AG09309 (cell line): ENCODE measurements around the gene ZCCHC24.

ENCODE experiments used
- DNase-seq: peaks from one replicate; pipeline ENCODE4 v3.0.0-alpha.2; 2010; ENCODE audit warnings: low read depth
- H3K4me3 ChIP-seq: 2 replicates; pipeline ENCODE4 v1.5.1; 2011; ENCODE audit warnings: mild to moderate bottlenecking, low read depth, low read length, moderate library complexity; ENCODE audit not compliant: control insufficient read depth
- TF ChIP-seq, protein P1 (sequence below): IDR thresholded peaks from 2 replicates; pipeline ENCODE4 v1.5.1; 2011; ENCODE audit warnings: mild to moderate bottlenecking, low read depth, low read length, inconsistent platforms; ENCODE audit not compliant: insufficient read depth, control insufficient read depth; ENCODE audit errors: missing control alignments

The ZCCHC24 gene

DNA sequence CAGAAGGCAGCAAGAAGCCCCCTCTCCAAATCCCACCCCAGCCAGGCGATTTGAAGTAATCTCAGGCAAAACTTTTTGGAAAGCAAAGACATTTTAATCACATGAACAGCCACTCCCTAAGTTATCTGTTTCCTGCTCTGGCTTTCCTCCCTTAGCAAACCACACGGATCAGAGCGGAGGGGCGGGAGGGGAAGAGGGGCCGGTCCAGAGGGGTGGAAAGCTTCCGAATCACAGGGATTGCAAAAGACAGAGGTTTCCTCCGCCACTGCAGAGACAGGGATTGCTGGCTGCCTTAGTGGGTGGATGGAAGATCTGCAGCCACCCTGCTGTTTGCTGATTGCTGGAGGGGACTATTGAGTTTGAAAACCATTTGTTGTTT is 41.2 kb downstream of the ZCCHC24 start:
- H3K4me3 ChIP-seq: no peak overlapping the region
- DNase-seq: peak; percentile 61
- TF ChIP-seq, protein P1, sequence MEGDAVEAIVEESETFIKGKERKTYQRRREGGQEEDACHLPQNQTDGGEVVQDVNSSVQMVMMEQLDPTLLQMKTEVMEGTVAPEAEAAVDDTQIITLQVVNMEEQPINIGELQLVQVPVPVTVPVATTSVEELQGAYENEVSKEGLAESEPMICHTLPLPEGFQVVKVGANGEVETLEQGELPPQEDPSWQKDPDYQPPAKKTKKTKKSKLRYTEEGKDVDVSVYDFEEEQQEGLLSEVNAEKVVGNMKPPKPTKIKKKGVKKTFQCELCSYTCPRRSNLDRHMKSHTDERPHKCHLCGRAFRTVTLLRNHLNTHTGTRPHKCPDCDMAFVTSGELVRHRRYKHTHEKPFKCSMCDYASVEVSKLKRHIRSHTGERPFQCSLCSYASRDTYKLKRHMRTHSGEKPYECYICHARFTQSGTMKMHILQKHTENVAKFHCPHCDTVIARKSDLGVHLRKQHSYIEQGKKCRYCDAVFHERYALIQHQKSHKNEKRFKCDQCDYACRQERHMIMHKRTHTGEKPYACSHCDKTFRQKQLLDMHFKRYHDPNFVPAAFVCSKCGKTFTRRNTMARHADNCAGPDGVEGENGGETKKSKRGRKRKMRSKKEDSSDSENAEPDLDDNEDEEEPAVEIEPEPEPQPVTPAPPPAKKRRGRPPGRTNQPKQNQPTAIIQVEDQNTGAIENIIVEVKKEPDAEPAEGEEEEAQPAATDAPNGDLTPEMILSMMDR: no peak

DNA sequence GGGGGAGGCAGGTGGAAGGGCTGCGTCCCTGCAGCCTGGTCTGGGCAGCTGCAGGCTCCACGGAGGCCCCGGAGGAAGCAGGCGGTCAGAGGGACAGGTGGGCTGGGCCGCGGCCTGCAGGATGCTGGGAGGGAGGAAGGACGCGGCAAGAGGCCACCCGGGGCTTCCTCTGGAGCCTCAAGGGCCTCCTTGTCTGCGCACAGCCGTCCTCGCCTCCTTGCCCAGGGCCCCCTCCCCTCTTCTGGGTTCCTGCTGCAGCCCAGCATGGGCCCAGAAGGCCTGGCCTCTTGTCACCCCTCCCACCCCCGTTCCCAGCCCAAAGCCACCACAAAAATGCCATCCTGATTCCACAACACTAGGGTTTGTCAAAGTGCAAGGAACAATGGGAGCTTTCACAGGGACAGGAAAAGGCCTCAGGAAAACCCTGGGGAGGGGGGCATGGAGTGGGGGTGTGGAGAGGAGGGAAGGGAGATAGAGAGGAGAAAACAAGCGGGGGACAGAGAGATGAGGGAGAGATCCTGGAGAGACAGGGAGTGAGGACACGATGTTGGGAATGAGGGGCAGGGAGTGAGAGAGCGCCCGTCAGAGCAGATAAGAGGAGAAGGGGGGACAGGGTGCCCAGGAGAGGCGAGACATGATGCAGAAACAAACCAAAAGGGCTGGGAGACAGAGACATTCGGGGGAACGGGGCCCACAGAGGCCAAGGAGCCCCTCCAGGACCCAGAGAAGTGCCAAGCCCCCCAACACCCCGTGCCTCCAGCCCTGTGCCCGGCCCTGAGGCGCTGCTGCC is 41.8 kb downstream of the ZCCHC24 start:
- H3K4me3 ChIP-seq: no peak overlapping the region
- TF ChIP-seq, protein P1: no peak
- DNase-seq: no peak

DNA sequence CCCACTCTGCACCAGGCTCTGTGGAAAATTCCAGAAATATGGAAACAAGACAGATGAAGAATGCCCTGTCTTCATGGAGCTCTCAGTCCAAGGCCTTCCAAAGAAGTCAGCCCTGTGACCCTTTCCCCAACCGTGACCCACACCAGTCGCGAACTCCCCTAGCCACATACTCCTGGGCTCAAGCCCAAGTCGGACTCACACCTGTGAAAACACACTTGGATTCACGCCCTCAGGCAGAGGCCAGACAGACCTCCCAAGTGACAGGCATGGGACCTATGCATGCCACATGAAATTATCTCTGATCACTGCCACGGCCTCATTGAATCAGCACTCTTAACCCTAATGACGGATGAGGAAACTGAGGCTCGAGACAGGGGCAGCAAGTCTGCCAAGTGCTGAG is 42.5 kb downstream of the ZCCHC24 start:
- no peak overlapping the region for H3K4me3 ChIP-seq
- DNase-seq: no peak
- TF ChIP-seq, protein P1: no peak

DNA sequence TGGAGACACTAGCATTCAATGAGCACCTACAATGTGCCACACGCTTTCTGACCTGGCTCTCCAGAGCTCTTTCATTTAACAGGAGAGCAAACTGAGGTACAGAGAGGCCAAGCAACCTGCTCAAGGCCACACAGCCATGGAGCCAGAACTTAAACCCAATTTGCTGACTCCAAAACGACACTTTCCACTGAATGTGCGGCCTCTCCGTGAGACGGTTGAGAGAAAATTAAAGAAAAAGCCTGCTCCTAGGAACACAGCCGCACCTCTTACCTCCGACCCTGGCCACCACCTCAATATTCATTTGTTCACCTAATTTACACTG is 42.8 kb downstream of the ZCCHC24 start:
- no peak for DNase-seq
- TF ChIP-seq, protein P1: no peak
- no peak overlapping the region for H3K4me3 ChIP-seq

DNA sequence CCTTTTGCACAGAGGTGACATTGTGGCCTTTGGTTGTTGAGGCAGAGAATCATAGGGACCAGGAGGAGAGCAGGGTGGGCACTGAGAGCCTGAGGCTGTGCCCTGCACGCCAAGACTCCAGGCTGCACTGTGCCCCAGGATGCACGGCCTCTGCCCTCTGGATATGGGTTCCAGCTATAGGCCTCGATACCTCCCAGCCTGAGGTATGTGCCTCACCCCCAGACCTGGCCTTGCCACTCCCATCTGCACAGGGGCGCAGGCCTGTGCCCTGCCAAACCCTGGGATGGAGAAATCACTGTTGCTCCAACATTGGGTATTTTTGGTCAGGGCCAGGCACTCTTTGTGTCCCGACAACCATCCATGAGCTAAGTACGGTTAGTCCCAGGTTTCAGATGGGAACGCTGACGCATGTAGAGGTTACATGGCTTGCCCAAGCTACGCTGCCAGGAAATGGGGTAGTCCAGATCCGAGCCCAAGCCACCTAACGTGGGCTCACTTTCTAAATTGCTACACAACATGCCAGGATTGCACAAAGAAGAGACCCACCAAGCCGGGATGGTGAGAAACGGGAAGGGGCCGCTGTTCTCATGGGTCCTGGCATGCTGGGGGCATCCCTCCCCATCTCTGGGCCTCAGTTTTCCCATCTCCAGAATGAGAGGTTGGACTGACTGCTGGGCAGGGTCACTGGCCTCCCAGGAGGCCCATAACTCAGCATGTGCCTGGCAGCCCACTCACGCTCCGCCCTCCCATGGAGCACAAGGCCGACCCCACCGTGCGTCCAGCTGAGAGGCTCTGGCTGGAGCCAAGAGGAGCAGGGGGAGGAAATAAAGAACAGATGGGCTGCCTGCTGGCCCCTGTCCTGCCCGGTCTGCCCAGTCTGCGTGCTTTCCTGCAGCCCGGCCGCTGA is 44.2 kb downstream of the ZCCHC24 start:
- TF ChIP-seq, protein P1: no peak
- peak; percentile 80 for DNase-seq
- H3K4me3 ChIP-seq: no peak overlapping the region

DNA sequence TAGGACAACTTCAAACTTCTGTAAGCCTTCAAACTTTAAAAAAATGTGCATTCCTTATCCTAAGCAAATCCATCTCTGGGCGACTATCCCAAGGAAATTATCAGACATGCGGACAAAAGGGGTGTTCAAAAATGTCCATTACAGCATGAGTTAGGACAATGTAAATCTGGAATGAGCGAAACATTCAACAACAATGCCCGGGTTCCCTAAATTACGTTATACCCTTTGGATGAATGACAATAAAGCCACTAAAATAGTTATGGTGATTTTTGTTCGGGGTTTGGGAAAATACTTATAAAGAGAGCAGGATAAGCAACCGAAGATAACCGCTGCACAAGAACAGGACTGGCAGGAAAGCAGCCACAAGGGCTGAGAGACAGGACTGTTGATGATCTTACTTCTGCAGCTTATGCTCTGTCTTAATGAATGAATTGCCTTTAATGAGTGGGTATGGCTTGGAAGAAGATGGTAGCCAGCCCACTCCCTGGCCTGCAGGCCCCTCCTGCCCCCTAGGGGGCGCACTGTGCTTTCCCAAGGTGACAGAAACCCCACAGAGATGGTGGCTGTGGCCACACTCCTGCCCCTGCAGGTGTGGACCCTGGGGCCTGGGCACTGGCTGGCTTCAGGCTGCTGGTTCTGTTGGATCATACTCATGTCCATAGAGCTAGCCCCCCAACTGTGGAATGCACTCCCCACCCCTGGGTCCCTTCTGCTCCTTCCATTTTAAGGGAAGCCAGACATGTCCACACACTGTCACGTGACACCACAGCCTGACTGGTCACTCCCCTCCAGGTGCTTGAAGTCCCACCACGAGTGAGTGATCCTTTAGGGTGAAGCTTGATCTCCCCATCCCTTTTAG is 45.0 kb downstream of the ZCCHC24 start:
- H3K4me3 ChIP-seq: peak overlapping the region; percentile 22
- no peak for DNase-seq
- TF ChIP-seq, protein P1: peak; percentile 80
